Left ventricle myocardium inferior (tissue), 1 donor: ENCODE data around the gene RGS6. TPM values are rescaled to one million over a fixed set of nuclear protein-coding genes. Genes with fewer than 3 reads are reported as not detected.

ENCODE experiments used
- DNase-seq: peaks from one replicate; pipeline ENCODE4 v3.0.0-alpha.2; 2020
- H3K27ac ChIP-seq: fragments of 200-600 bp; replicated peaks from 2 replicates; pipeline ENCODE4 v1.8.0; 2021
- H3K27me3 ChIP-seq: fragments of 200-600 bp; 2 replicates; pipeline ENCODE4 v1.8.0; 2021; ENCODE audit warnings: low read depth
- H3K36me3 ChIP-seq: fragments of 200-600 bp; 2 replicates; pipeline ENCODE4 v1.8.0; 2021
- H3K4me1 ChIP-seq: fragments of 200-600 bp; 2 replicates; pipeline ENCODE4 v1.8.0; 2021
- H3K4me3 ChIP-seq: fragments of 200-600 bp; 2 replicates; pipeline ENCODE4 v1.8.0; 2021; ENCODE audit warnings: mild to moderate bottlenecking, moderate library complexity
- H3K9me3 ChIP-seq: fragments of 200-600 bp; replicated peaks from 2 replicates; pipeline ENCODE4 v1.8.0; 2021
- CTCF ChIP-seq: fragments of 200-600 bp; IDR thresholded peaks from 2 replicates; pipeline ENCODE4 v1.8.0; 2021; ENCODE audit warnings: antibody characterized with exemption, mild to moderate bottlenecking, borderline replicate concordance
- intact Hi-C: fragments of 100-400 bp; cut with micrococcal nuclease; formaldehyde crosslinking; loops from one replicate; pipeline ENCODE4 v1.11.0; 2022
- total RNA-seq: library from RNA; stranded (reverse); fragmentation: NEBNext Ultra II Directional; extraction: Animal tissue kit (Norgen Biotek cat#: 25700); gene quantifications from one replicate; pipeline ENCODE4 v1.2.1, GENCODE V29; 2021
- donor health status: DM: no; HTN: yes; CAD: no; lungs with severe emphysema.

RGS6 gene
- total RNA-seq, 1 donor from 2014 or later, result 23.0 TPM

- Histone ChIP-seq H3K4me1 (peaks cover 24% of the 10 kb centered on the region), H3K27ac (no peak overlapping the region), H3K4me3 (no peak overlapping the region), H3K9me3 (no peaks in the 10 kb centered on the region), H3K36me3 (no peaks in the 10 kb centered on the region), H3K27me3 (no peaks in the 10 kb centered on the region)
- TF ChIP-seq CTCF, result no peak
- DNase-seq, result no peak
- intact Hi-C loops, result no loop called here
Measured at GRCh38 chr14:72172597-72172996, 240.4 kb downstream of the RGS6 start.

- intact Hi-C loops, result no loop called here
- DNase-seq, result no peak
Measured at GRCh38 chr14:72173038-72173720, 240.9 kb downstream of the RGS6 start.

GRCh38 chr14:72177251-72177650 lies 245.0 kb downstream of the RGS6 start:
- TF ChIP-seq CTCF, result no peak
- Histone ChIP-seq H3K27ac (no peak overlapping the region), H3K27me3 (no peaks in the 10 kb centered on the region), H3K4me1 (peaks cover 13% of the 10 kb centered on the region), H3K4me3 (no peak overlapping the region), H3K36me3 (no peaks in the 10 kb centered on the region), H3K9me3 (peaks cover 9% of the 10 kb centered on the region)
- intact Hi-C loops, result no loop called here
- DNase-seq, result peak; percentile 26

More at GRCh38 chr14:72173038-72173720, 240.9 kb downstream of the RGS6 start:
- no peaks in the 10 kb centered on the region for H3K36me3 ChIP-seq
- peaks cover 24% of the 10 kb centered on the region for H3K4me1 ChIP-seq
- no peaks in the 10 kb centered on the region for H3K9me3 ChIP-seq
- TF ChIP-seq CTCF, result no peak
- no peak overlapping the region for H3K4me3 ChIP-seq
- no peaks in the 10 kb centered on the region for H3K27me3 ChIP-seq
- H3K27ac ChIP-seq, result no peak overlapping the region

GRCh38 chr14:72178517-72178916 lies 246.3 kb downstream of the RGS6 start:
- H3K9me3 ChIP-seq, result peaks cover 9% of the 10 kb centered on the region
- H3K36me3 ChIP-seq, result no peaks in the 10 kb centered on the region
- H3K4me3 ChIP-seq, result no peak overlapping the region
- no peaks in the 10 kb centered on the region for H3K27me3 ChIP-seq
- DNase-seq, result no peak
- TF ChIP-seq CTCF, result no peak
- H3K27ac ChIP-seq, result no peak overlapping the region
- intact Hi-C loops, result no loop called here
- peaks cover 3% of the 10 kb centered on the region for H3K4me1 ChIP-seq

- no peak for TF ChIP-seq CTCF
- Histone ChIP-seq H3K36me3 (no peaks in the 10 kb centered on the region), H3K4me1 (peaks cover 25% of the 10 kb centered on the region), H3K4me3 (no peak overlapping the region), H3K27ac (no peak overlapping the region), H3K9me3 (peaks cover 9% of the 10 kb centered on the region), H3K27me3 (no peaks in the 10 kb centered on the region)
- no peak for DNase-seq
- intact Hi-C loops, result no loop called here
Measured at GRCh38 chr14:72182708-72183432, 250.6 kb downstream of the RGS6 start.
